Left ventricle myocardium superior (tissue), 1 donor: ENCODE measurements around the gene ARL4D. TPM values are rescaled to one million over a fixed set of nuclear protein-coding genes. Genes with fewer than 3 reads are reported as not detected.
A peak's percentile ranks its signal among the peaks of the same experiment; 100 is the strongest.

Experiments
- ATAC-seq: fragments of 200-7000 bp; cut with Tn5 transposase; one replicate; pipeline ENCODE4 v1.9.1; 2020; ENCODE audit warnings: mild to moderate bottlenecking, moderate library complexity
- DNase-seq: peaks from one replicate; pipeline ENCODE4 v3.0.0-alpha.2; 2020
- intact Hi-C: fragments of 100-400 bp; cut with micrococcal nuclease; formaldehyde crosslinking; loops from one replicate; pipeline ENCODE4 v1.11.0; 2022
- total RNA-seq: library from RNA; stranded (reverse); fragmentation: NEBNext Ultra II Directional; extraction: Animal tissue kit (Norgen Biotek cat#: 25700); gene quantifications from one replicate; pipeline ENCODE4 v1.2.1, GENCODE V29; 2021
- donor health status: DM: no; HTN: yes; CAD: no; lungs with severe emphysema.

Gene ARL4D
- total RNA-seq, 1 donor from 2014 or later: 6.7 TPM

GRCh38 chr17:43446773-43447172, 48.0 kb downstream of the ARL4D start:
- DNase-seq: no peak
- no peak for ATAC-seq
- intact Hi-C loops: no loop called here

- no peak for ATAC-seq
- no peak for DNase-seq
- intact Hi-C loops: no loop called here
Measured at GRCh38 chr17:43448720-43449469, 50.1 kb downstream of the ARL4D start.

GRCh38 chr17:43449470-43450248, 50.9 kb downstream of the ARL4D start:
- no peak for DNase-seq
- intact Hi-C loops: no loop called here
- peak; percentile 32 for ATAC-seq

Other genes starting within 250 kb of the ARL4D start
- gene NBR1, start 227.8 kb upstream of the ARL4D start, total RNA-seq: 99.2 TPM
- gene TMEM106A, start 187.1 kb upstream of the ARL4D start, total RNA-seq: 1.8 TPM
- not detected for gene CCDC200, start 170.4 kb upstream of the ARL4D start, total RNA-seq
- 5,074 TPM for gene RNU2-1, start 165.0 kb upstream of the ARL4D start, total RNA-seq
- 29.7 TPM for gene DHX8, start 85.0 kb downstream of the ARL4D start, total RNA-seq
- gene ETV4, start 147.3 kb downstream of the ARL4D start, total RNA-seq: 0.37 TPM